Measurements from ENCODE around the gene HOXD3. TPM values are rescaled to one million over a fixed set of nuclear protein-coding genes. Genes with fewer than 3 reads are reported as not detected.
A peak's percentile ranks its signal among the peaks of the same experiment; 100 is the strongest.

HOXD3 gene
- total and polyA plus RNA-seq, 2 of the 8 experiments (the other 6 are each of a cell fraction or from before 2014, with no cell fraction given): not detected

- H3K23ac ChIP-seq (ENCODE audit: insufficient read length): no peak overlapping the region
- no peak overlapping the region for H3K56ac ChIP-seq (replicated peaks; ENCODE audit: insufficient read length, low read depth, low read length)
- CTCF ChIA-PET (ENCODE audit: partially characterized antibody): interaction anchor here (0.6 to 10.0 kb wide), 79 partner anchors 8 to 1620 kb away, joined by 3 to 119 read pairs (median 5); partner anchors contain the start of genes HOXD10, HOXD4, HOXD8 and HOXD9
- H3K36me3 ChIP-seq (ENCODE audit: control insufficient read depth in 2 of 4, insufficient read depth in 4 of 4, low read length in 3 of 4): peaks cover 0 to 4% (median 0%) of the 10 kb centered on the region in 4 experiments; a peak in 1 of 8 replicates
- TF ChIP-seq EGR1 (IDR thresholded peaks at IDR 0.05; ENCODE audit: borderline replicate concordance, low read depth, low read length) (no peak), SP2 (IDR thresholded peaks at IDR 0.05; ENCODE audit: low read length) (no peak), SP4 (IDR thresholded peaks at IDR 0.05; ENCODE audit: low read length) (no peak), SAP30 (IDR thresholded peaks at IDR 0.05; ENCODE audit: insufficient read depth, insufficient replicate concordance, low read length) (no peak), CREB1 (IDR thresholded peaks at IDR 0.05) (no peak), USF2 (IDR thresholded peaks at IDR 0.05; ENCODE audit: low read length) (no peak)
- H3K9me3 ChIP-seq (ENCODE audit: insufficient read depth in 2 of 2, low read depth in 1 of 2, low read length in 1 of 2): no peaks in the 10 kb centered on the region
- H3K14ac ChIP-seq (ENCODE audit: insufficient read length): no peak overlapping the region
- no peaks in the 10 kb centered on the region for H3K79me2 ChIP-seq (ENCODE audit: control insufficient read depth in 1 of 2, insufficient read depth in 2 of 2, low read length in 2 of 2)
- peak overlapping the region; percentile 4 to 79; a peak in 3 of 4 replicates for H3K4me2 ChIP-seq (ENCODE audit: insufficient read depth in 1 of 2, low read depth in 2 of 2, low read length in 2 of 2)
- no peak overlapping the region for H3K4ac ChIP-seq (replicated peaks; ENCODE audit: insufficient read length, low read depth, low read length)
- no peak overlapping the region for H2BK5ac ChIP-seq (ENCODE audit: low read depth, low read length)
- no peak overlapping the region for H2AFZ ChIP-seq (ENCODE audit: low read length)
- H2BK12ac ChIP-seq (ENCODE audit: low read depth, low read length): no peak overlapping the region
- no peak overlapping the region for H4K91ac ChIP-seq (replicated peaks; ENCODE audit: insufficient read length, low read length)
- DNase-seq (ENCODE audit: low read depth in 1 of 2, low spot score in 2 of 2): no peak
- H4K20me1 ChIP-seq (replicated peaks in 1 of 2; ENCODE audit: control insufficient read depth in 1 of 2, insufficient read depth in 2 of 2, low read length in 2 of 2): peaks cover 1 to 13% of the 10 kb centered on the region in 2 experiments
- peaks cover 3% of the 10 kb centered on the region; the same call in 1 of the 2 replicates for H3K23me2 ChIP-seq (ENCODE audit: low read depth, low read length)
- no peak overlapping the region for H2AK5ac ChIP-seq (ENCODE audit: low read depth, low read length)
- H3K27me3 ChIP-seq (replicated peaks in 1 of 4; ENCODE audit: control insufficient read depth in 3 of 4, extremely low read depth in 1 of 4, insufficient read depth in 3 of 4, low read length in 3 of 4): peaks cover 81 to 100% (median 96%) of the 10 kb centered on the region in 4 experiments
- no peak for FAIRE-seq
- no peak overlapping the region for H2BK20ac ChIP-seq (ENCODE audit: low read length)
- no peak overlapping the region for H4K8ac ChIP-seq (ENCODE audit: extremely low read depth, insufficient read depth, low read length)
- H3K4me1 ChIP-seq (replicated peaks in 1 of 4; ENCODE audit: control insufficient read depth in 3 of 4, insufficient read depth in 4 of 4, low read length in 3 of 4): peaks cover 0 to 9% (median 4%) of the 10 kb centered on the region in 4 experiments; a peak in 5 of 7 replicates
- no peak overlapping the region for H3K18ac ChIP-seq (ENCODE audit: extremely low read depth, low read length)
- no peak overlapping the region for H2BK15ac ChIP-seq (ENCODE audit: low read length)
- POLR2A ChIA-PET (ENCODE audit: partially characterized antibody): interaction anchor here (1.0 to 1.8 kb wide), 3 partner anchors 11 to 22 kb away, joined by 3 to 4 read pairs (median 3); partner anchors contain the start of gene HOXD4
- no peak overlapping the region for H4K5ac ChIP-seq (ENCODE audit: insufficient read length, low read depth, low read length)
- H3K9ac ChIP-seq (replicated peaks in 1 of 4; ENCODE audit: extremely low read depth in 1 of 4, low read depth in 3 of 4, low read length in 3 of 4): no peak overlapping the region
- no peak overlapping the region for H2BK120ac ChIP-seq (replicated peaks; ENCODE audit: low read depth, low read length)
- H3K79me1 ChIP-seq (ENCODE audit: low read depth, low read length): no peaks in the 10 kb centered on the region
- H3K4me3 ChIP-seq (ENCODE audit: extremely low read depth in 1 of 4, insufficient read depth in 2 of 4, low read depth in 3 of 4, low read length in 4 of 4): peak overlapping the region in 1 of 4 experiments; percentile 67; a peak in 2 of 8 replicates
- 49% methylated on average over 34 of the region's 41 CpGs; no CpG with 5 or more reads in 1 of the 2 experiments for WGBS, 2 experiments (ENCODE audit: extremely low coverage in 1 of 2, insufficient coverage in 1 of 2, insufficient read length in 1 of 2, insufficient replicate concordance in 2 of 2, low coverage in 1 of 2, low lambda C conversion rate in 2 of 2, missing lambda C conversion rate in 1 of 2)
- no peak overlapping the region for H3K27ac ChIP-seq (ENCODE audit: low read depth, low read length)
Observed at GRCh38 chr2:176139661-176140512, 17.2 kb upstream of the HOXD3 start.
